Colonic mucosa (tissue), 4 donors: ENCODE measurements around the gene PIK3R1. TPM values are rescaled to one million over a fixed set of nuclear protein-coding genes. Genes with fewer than 3 reads are reported as not detected.
A peak's percentile ranks its signal among the peaks of the same experiment; 100 is the strongest.

ENCODE experiments used
- DNase-seq: peaks from one replicate; pipeline ENCODE4 v3.0.0-alpha.2; 2020
- H3K27ac ChIP-seq: fragments of 200-600 bp; one replicate; pipeline ENCODE4 v1.8.0; 2021
- H3K27me3 ChIP-seq: fragments of 200-600 bp; one replicate; pipeline ENCODE4 v1.8.0; 2021
- H3K36me3 ChIP-seq: fragments of 200-600 bp; one replicate; pipeline ENCODE4 v1.8.0; 2021
- H3K4me1 ChIP-seq: fragments of 200-600 bp; one replicate; pipeline ENCODE4 v1.8.0; 2021; ENCODE audit warnings: mild to moderate bottlenecking
- H3K4me3 ChIP-seq: fragments of 200-600 bp; one replicate; pipeline ENCODE4 v1.8.0; 2021
- H3K9ac ChIP-seq, 2 donors: one replicate each; pipeline ENCODE4 v1.7.0; 2013; ENCODE audit warnings: control low read depth in 2 of 2, low read depth in 2 of 2, low read length in 2 of 2
- H3K9me3 ChIP-seq: fragments of 200-600 bp; one replicate; pipeline ENCODE4 v1.8.0; 2021
- CTCF ChIP-seq: fragments of 200-600 bp; IDR thresholded peaks from one replicate; pipeline ENCODE4 v1.8.0; 2022; ENCODE audit warnings: antibody characterized with exemption, mild to moderate bottlenecking
- intact Hi-C: fragments of 100-400 bp; cut with DNase I; formaldehyde crosslinking; loops from one replicate; pipeline ENCODE4 v1.14.1; 2022
- total RNA-seq, 2 donors: library from RNA; stranded (reverse); fragmentation: NEBNext Ultra II Directional in 1 of 2; extraction: Animal tissue kit (Norgen Biotek cat#: 25700) in 1 of 2; gene quantifications; one replicate each; pipeline ENCODE4 v1.2.1, GENCODE V29; 2021
- donor health status: healthy.
- donor health status: DM: no; HTN: no; CAD: no.
- donor health status: DM: no; HTN: no; CAD: no.

The PIK3R1 gene
- total RNA-seq, 2 donors from 2014 or later = 42.9 to 58.1 TPM

- no peak for TF ChIP-seq CTCF
- no peak overlapping the region for H3K4me3 ChIP-seq
- H3K36me3 ChIP-seq = no peaks in the 10 kb centered on the region
- no peaks in the 10 kb centered on the region for H3K27me3 ChIP-seq
- intact Hi-C loops = no loop called here
- no peak overlapping the region for H3K27ac ChIP-seq
- H3K9me3 ChIP-seq = no peaks in the 10 kb centered on the region
- no peak overlapping the region for H3K9ac ChIP-seq
- no peak for DNase-seq
- H3K4me1 ChIP-seq = no peaks in the 10 kb centered on the region
Observed at GRCh38 chr5:68276740-68277139, 61.2 kb downstream of the PIK3R1 start.

DNA sequence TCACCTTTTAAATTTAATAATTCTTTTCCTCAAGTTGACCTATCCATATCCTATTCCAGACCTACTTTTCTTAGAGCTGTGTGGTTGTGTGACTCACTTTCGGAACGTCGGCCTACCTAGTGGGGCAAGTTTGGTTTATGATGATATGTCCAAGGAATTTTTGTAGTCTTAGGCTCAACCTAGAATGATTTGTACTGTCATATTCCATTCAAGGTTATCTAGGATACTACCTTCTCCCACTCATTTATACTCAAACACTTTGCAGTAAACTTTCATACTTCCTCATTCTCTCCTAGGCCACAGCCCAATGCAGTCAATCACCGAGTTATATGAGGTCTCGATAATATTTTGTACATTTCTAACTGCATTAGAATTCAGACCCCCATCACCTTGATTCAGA lies 61.9 kb downstream of the PIK3R1 start:
- intact Hi-C loops = no loop called here
- H3K4me3 ChIP-seq = no peak overlapping the region
- no peaks in the 10 kb centered on the region for H3K27me3 ChIP-seq
- H3K27ac ChIP-seq = no peak overlapping the region
- no peak overlapping the region for H3K9ac ChIP-seq
- H3K9me3 ChIP-seq = no peaks in the 10 kb centered on the region
- DNase-seq = no peak
- peaks cover 5% of the 10 kb centered on the region for H3K36me3 ChIP-seq
- TF ChIP-seq CTCF = no peak
- no peaks in the 10 kb centered on the region for H3K4me1 ChIP-seq

- H3K4me1 ChIP-seq = no peaks in the 10 kb centered on the region
- no peak for DNase-seq
- H3K27me3 ChIP-seq = no peaks in the 10 kb centered on the region
- intact Hi-C loops = loop anchor here (10.0 kb wide), 2 partner anchors 105 to 385 kb away; no protein-coding TSS in a partner anchor
- H3K27ac ChIP-seq = peak overlapping the region; percentile 3
- H3K9ac ChIP-seq = no peak overlapping the region
- no peak for TF ChIP-seq CTCF
- H3K9me3 ChIP-seq = no peaks in the 10 kb centered on the region
- H3K4me3 ChIP-seq = no peak overlapping the region
- peaks cover 5% of the 10 kb centered on the region for H3K36me3 ChIP-seq
Observed at GRCh38 chr5:68279984-68280383, 64.4 kb downstream of the PIK3R1 start.

GRCh38 chr5:68282001-68282400 lies 66.4 kb downstream of the PIK3R1 start:
- Histone ChIP-seq H3K36me3 (peaks cover 5% of the 10 kb centered on the region), H3K4me3 (no peak overlapping the region), H3K27me3 (no peaks in the 10 kb centered on the region), H3K9ac (no peak overlapping the region), H3K4me1 (peaks cover 2% of the 10 kb centered on the region), H3K9me3 (no peaks in the 10 kb centered on the region), H3K27ac (no peak overlapping the region)
- intact Hi-C loops = loop anchor here (10.0 kb wide), 2 partner anchors 103 to 383 kb away; no protein-coding TSS in a partner anchor
- TF ChIP-seq CTCF = no peak
- DNase-seq = no peak

DNA sequence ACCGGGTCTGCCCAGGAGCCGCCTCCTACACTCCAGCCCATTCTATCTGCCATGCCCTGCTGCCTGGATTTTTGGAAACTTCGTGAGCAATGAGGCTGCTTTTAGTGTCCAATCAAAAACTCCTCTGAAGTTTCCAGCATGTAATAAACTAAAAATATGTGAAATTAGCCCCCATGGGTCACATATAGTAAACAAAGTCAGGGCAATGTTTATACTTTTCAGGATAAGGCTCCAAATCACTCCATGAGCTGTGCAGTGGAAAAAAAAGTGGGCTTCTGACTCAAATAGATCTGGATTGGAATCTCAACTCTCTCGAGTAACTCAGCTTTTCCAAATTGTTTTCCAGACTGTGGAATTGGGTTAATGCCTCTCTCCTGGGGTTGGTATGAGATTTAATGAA lies 68.2 kb downstream of the PIK3R1 start:
- Histone ChIP-seq H3K4me1 (peaks cover 10% of the 10 kb centered on the region), H3K4me3 (no peak overlapping the region), H3K9ac (no peak overlapping the region), H3K27ac (no peak overlapping the region), H3K36me3 (peaks cover 5% of the 10 kb centered on the region), H3K9me3 (no peaks in the 10 kb centered on the region), H3K27me3 (no peaks in the 10 kb centered on the region)
- TF ChIP-seq CTCF = no peak
- intact Hi-C loops = loop anchor here (10.0 kb wide), 2 partner anchors 101 to 381 kb away; no protein-coding TSS in a partner anchor
- DNase-seq = no peak
